Body of pancreas (tissue), 4 donors: ENCODE data around the gene CNDP2.

Experiments
- CTCF ChIP-seq, 7 experiments: fragments of 450-650 bp in 4 of 7; fragments of 200-600 bp in 3 of 7; sonication (generic) in 3 of 7; IDR thresholded peaks; one replicate each; pipeline ENCODE4 v1.5.1; 2016 to 2019; ENCODE audit warnings: antibody characterized with exemption in 7 of 7
- POLR2A ChIP-seq, 3 donors: fragments of 450-650 bp; IDR thresholded peaks; one replicate each; pipeline ENCODE4 v1.6.1; 2016; ENCODE audit warnings: antibody characterized with exemption in 3 of 3, mild to moderate bottlenecking in 2 of 3

- TF ChIP-seq POLR2A (IDR thresholded peaks at IDR 0.05) (no peak), CTCF (IDR thresholded peaks at IDR 0.05) (no peak)
These were observed 16.5 kb upstream of the CNDP2 start for GRCh38 chr18:74479486-74480148.
